Measurements from ENCODE around the gene KBTBD7. TPM values are rescaled to one million over a fixed set of nuclear protein-coding genes. Genes with fewer than 3 reads are reported as not detected.

KBTBD7 gene
- total RNA-seq, 1 experiment from 2014 or later = 12.9 TPM

- H3K36me3 Mint-ChIP-seq (ENCODE audit: insufficient read depth in 1 of 3, low read depth in 3 of 3) = peaks cover 3 to 26% (median 19%) of the 10 kb centered on the region in 3 experiments; a peak in 5 of 7 replicates
- no peak overlapping the region for H2AK5ac ChIP-seq (ENCODE audit: insufficient read length, low read length)
- H2AFZ ChIP-seq (ENCODE audit: low read length) = no peak overlapping the region
- H3K4me1 Mint-ChIP-seq = no peaks in the 10 kb centered on the region
- H3K27me3 Mint-ChIP-seq (ENCODE audit: low read depth) = no peaks in the 10 kb centered on the region
- no peak overlapping the region for H4K91ac ChIP-seq (ENCODE audit: insufficient read length, low read depth, low read length)
- no peak overlapping the region for H2BK120ac ChIP-seq (ENCODE audit: low read depth, low read length, poor library complexity, severe bottlenecking)
- H3K56ac ChIP-seq (ENCODE audit: insufficient read length, low read depth, low read length) = no peak overlapping the region
- no peak overlapping the region for H3K4ac ChIP-seq (ENCODE audit: low read depth, low read length)
- no peak overlapping the region for H4K8ac ChIP-seq (replicated peaks; ENCODE audit: insufficient read length, low read depth, low read length)
- H3K18ac ChIP-seq (ENCODE audit: insufficient read length, low read depth, low read length) = no peak overlapping the region
- no peak overlapping the region for H3K27ac Mint-ChIP-seq
- no peak overlapping the region for H3K9ac ChIP-seq (ENCODE audit: extremely low read depth, insufficient read length, low read length)
- no peaks in the 10 kb centered on the region for H3K23me2 ChIP-seq (ENCODE audit: insufficient read length, low read depth, low read length, poor library complexity, severe bottlenecking)
- no peak overlapping the region for H2BK5ac ChIP-seq (ENCODE audit: insufficient read length, low read length)
- no peaks in the 10 kb centered on the region for H4K20me1 ChIP-seq (ENCODE audit: control insufficient read depth, insufficient read depth, insufficient read length)
- H3T11ph ChIP-seq (ENCODE audit: low read length) = no peak overlapping the region
- no peaks in the 10 kb centered on the region for H3K9me3 Mint-ChIP-seq
- no peaks in the 10 kb centered on the region for H3K4me1 ChIP-seq (ENCODE audit: insufficient read depth, low read length)
- H3K4me2 ChIP-seq (ENCODE audit: insufficient read depth, insufficient read length, low read length) = no peak overlapping the region
- no peaks in the 10 kb centered on the region for H3K79me2 ChIP-seq (ENCODE audit: insufficient read depth, low read length)
- DNase-seq = no peak
- no peaks in the 10 kb centered on the region for H3K9me3 ChIP-seq (ENCODE audit: control insufficient read depth, low read depth, low read length)
- H3K79me1 ChIP-seq (ENCODE audit: insufficient read depth, low read depth, low read length, poor library complexity, severe bottlenecking) = no peaks in the 10 kb centered on the region
- no peak overlapping the region for H2BK15ac ChIP-seq (ENCODE audit: low read depth, low read length)
- no peak overlapping the region for H3K4me3 Mint-ChIP-seq
- TF ChIP-seq CTCF (conservative IDR thresholded peaks at IDR 0.05) = no peak
- no peak overlapping the region for H3K27ac ChIP-seq (ENCODE audit: insufficient read length, low read depth, low read length)
- H2BK20ac ChIP-seq (ENCODE audit: low read depth, low read length, poor library complexity, severe bottlenecking) = no peak overlapping the region
- no peak overlapping the region for H2BK12ac ChIP-seq (ENCODE audit: insufficient read length, low read depth, low read length)
- no peak overlapping the region for H3K23ac ChIP-seq (ENCODE audit: insufficient read length, low read depth, low read length)
- H4K5ac ChIP-seq (ENCODE audit: insufficient read length, low read depth, low read length) = no peak overlapping the region
- WGBS (ENCODE audit: extremely low coverage, insufficient read length, low lambda C conversion rate) = no CpG with 5 or more reads among the region's 1 CpG
- no peaks in the 10 kb centered on the region for H3K27me3 ChIP-seq (ENCODE audit: insufficient read depth, low read length)
- H3K14ac ChIP-seq (ENCODE audit: insufficient read depth, low read length) = no peak overlapping the region
These were observed 42.0 kb upstream of the KBTBD7 start for GRCh38 chr13:41236369-41236768.

All from H9 (cell line).